Astrocyte (in vitro differentiated cells and primary cell): ENCODE results near the gene BSN. TPM values are rescaled to one million over a fixed set of nuclear protein-coding genes. Genes with fewer than 3 reads are reported as not detected.
A peak's percentile ranks its signal among the peaks of the same experiment; 100 is the strongest.

Source experiments
- DNase-seq: peaks from one replicate; pipeline ENCODE4 v3.0.0-alpha.2; 2010; ENCODE audit warnings: low read depth
- FAIRE-seq: peaks from 2 replicates; lab custom pipeline; 2011; peaks lifted over from hg19 to GRCh38; lab: Jason Lieb, UNC
- H2AFZ ChIP-seq: 2 replicates; pipeline ENCODE4 v1.6.0; 2012; ENCODE audit warnings: low read depth, low read length, inconsistent platforms
- H3K27ac ChIP-seq: 2 replicates; pipeline ENCODE4 v1.5.1; 2011; ENCODE audit warnings: low read depth, low read length, inconsistent platforms
- H3K27me3 ChIP-seq: 2 replicates; pipeline ENCODE4 v1.6.0; 2011; ENCODE audit warnings: low read length, inconsistent platforms; ENCODE audit not compliant: insufficient read depth
- H3K36me3 ChIP-seq: 2 replicates; pipeline ENCODE4 v1.5.1; 2011; ENCODE audit warnings: low read length, inconsistent platforms; ENCODE audit not compliant: insufficient read depth
- H3K4me1 ChIP-seq: 2 replicates; pipeline ENCODE4 v1.5.1; 2011; ENCODE audit warnings: low read length, inconsistent platforms; ENCODE audit not compliant: insufficient read depth
- H3K4me2 ChIP-seq: 2 replicates; pipeline ENCODE4 v1.6.0; 2012; ENCODE audit warnings: low read length, inconsistent platforms
- H3K4me3 ChIP-seq: 2 replicates; pipeline ENCODE4 v1.5.1; 2011; ENCODE audit warnings: low read depth, mild to moderate bottlenecking, low read length, inconsistent platforms; ENCODE audit not compliant: insufficient read depth
- H3K79me2 ChIP-seq: 2 replicates; pipeline ENCODE4 v1.6.0; 2012; ENCODE audit warnings: mild to moderate bottlenecking, low read length, inconsistent platforms; ENCODE audit not compliant: insufficient read depth
- H3K9ac ChIP-seq: 2 replicates; pipeline ENCODE4 v1.6.0; 2012; ENCODE audit warnings: mild to moderate bottlenecking, low read length, inconsistent platforms
- H3K9me3 ChIP-seq: 2 replicates; pipeline ENCODE4 v1.5.1; 2012; ENCODE audit warnings: low read depth, mild to moderate bottlenecking, low read length, inconsistent platforms; ENCODE audit not compliant: insufficient read depth
- H4K20me1 ChIP-seq: 2 replicates; pipeline ENCODE4 v1.6.0; 2012; ENCODE audit warnings: low read length, inconsistent platforms; ENCODE audit not compliant: insufficient read depth
- H3K27ac Mint-ChIP-seq: one replicate; pipeline ENCODE4 v1.8.0; 2021; ENCODE audit warnings: mild to moderate bottlenecking, mixed read lengths; ENCODE audit not compliant: unreplicated experiment
- H3K27me3 Mint-ChIP-seq: one replicate; pipeline ENCODE4 v1.8.0; 2021; ENCODE audit warnings: low read depth, mixed read lengths; ENCODE audit not compliant: unreplicated experiment
- H3K36me3 Mint-ChIP-seq: one replicate; pipeline ENCODE4 v1.8.0; 2021; ENCODE audit warnings: low read depth, mixed read lengths; ENCODE audit not compliant: unreplicated experiment
- H3K4me1 Mint-ChIP-seq: one replicate; pipeline ENCODE4 v1.8.0; 2021; ENCODE audit warnings: low read depth, mixed read lengths; ENCODE audit not compliant: unreplicated experiment
- H3K4me3 Mint-ChIP-seq: one replicate; pipeline ENCODE4 v1.8.0; 2021; ENCODE audit warnings: mild to moderate bottlenecking, moderate library complexity, mixed read lengths; ENCODE audit not compliant: unreplicated experiment
- H3K9me3 Mint-ChIP-seq: one replicate; pipeline ENCODE4 v1.8.0; 2021; ENCODE audit warnings: mild to moderate bottlenecking, mixed read lengths; ENCODE audit not compliant: unreplicated experiment
- EZH2 ChIP-seq: IDR thresholded peaks from 2 replicates; pipeline ENCODE4 v1.6.1; 2012; ENCODE audit warnings: mild to moderate bottlenecking, low read length, inconsistent platforms; ENCODE audit not compliant: insufficient read depth
- total RNA-seq: library from RNA; stranded (reverse); gene quantifications from 2 replicates; pipeline ENCODE4 v1.2.1, GENCODE V29; 2021
- TF ChIP-seq, protein P1 (sequence below): IDR thresholded peaks from 2 replicates; pipeline ENCODE4 v1.5.1; 2011; ENCODE audit warnings: low read depth, mild to moderate bottlenecking, inconsistent platforms, low read length, moderate library complexity; ENCODE audit not compliant: insufficient read depth

The BSN gene
- total RNA-seq, 1 donor from 2014 or later, result 0.86 TPM

DNA sequence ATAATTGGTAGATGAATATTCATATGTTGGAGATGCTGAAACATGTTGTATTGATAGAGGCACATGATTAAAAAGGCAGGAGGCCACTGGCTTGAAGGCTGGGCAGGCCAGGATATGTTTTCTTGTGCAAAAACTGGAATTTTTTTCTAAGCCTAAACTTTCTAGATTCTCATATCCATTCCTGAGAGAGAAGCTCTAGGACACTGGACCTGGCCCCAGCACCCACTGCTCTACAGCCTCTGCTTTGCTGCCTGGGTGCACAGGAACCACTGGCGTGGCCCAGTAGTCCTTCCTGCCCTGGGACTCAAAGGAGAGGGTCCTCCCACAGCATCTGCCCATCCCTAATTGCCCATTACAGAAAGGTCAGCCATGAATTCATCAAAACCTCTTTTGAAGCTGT, 61.8 kb downstream of the BSN start:
- Mint-ChIP-seq H3K4me1 (peaks cover 9% of the 10 kb centered on the region), H3K36me3 (no peaks in the 10 kb centered on the region), H3K9me3 (peaks cover 5% of the 10 kb centered on the region), H3K4me3 (no peak overlapping the region), H3K27ac (no peak overlapping the region), H3K27me3 (peaks cover 13% of the 10 kb centered on the region)
- Histone ChIP-seq H2AFZ (peak overlapping the region; percentile 95), H3K9ac (no peak overlapping the region), H3K36me3 (no peaks in the 10 kb centered on the region), H4K20me1 (no peaks in the 10 kb centered on the region), H3K27me3 (no peaks in the 10 kb centered on the region), H3K4me3 (no peak overlapping the region), H3K4me2 (peak overlapping the region; percentile 2), H3K27ac (no peak overlapping the region), H3K79me2 (no peaks in the 10 kb centered on the region), H3K9me3 (no peaks in the 10 kb centered on the region), H3K4me1 (peaks cover 15% of the 10 kb centered on the region)
- FAIRE-seq (no peak), DNase-seq (no peak)
- no peak for TF ChIP-seq EZH2
- TF ChIP-seq, protein P1, sequence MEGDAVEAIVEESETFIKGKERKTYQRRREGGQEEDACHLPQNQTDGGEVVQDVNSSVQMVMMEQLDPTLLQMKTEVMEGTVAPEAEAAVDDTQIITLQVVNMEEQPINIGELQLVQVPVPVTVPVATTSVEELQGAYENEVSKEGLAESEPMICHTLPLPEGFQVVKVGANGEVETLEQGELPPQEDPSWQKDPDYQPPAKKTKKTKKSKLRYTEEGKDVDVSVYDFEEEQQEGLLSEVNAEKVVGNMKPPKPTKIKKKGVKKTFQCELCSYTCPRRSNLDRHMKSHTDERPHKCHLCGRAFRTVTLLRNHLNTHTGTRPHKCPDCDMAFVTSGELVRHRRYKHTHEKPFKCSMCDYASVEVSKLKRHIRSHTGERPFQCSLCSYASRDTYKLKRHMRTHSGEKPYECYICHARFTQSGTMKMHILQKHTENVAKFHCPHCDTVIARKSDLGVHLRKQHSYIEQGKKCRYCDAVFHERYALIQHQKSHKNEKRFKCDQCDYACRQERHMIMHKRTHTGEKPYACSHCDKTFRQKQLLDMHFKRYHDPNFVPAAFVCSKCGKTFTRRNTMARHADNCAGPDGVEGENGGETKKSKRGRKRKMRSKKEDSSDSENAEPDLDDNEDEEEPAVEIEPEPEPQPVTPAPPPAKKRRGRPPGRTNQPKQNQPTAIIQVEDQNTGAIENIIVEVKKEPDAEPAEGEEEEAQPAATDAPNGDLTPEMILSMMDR, result no peak

DNA sequence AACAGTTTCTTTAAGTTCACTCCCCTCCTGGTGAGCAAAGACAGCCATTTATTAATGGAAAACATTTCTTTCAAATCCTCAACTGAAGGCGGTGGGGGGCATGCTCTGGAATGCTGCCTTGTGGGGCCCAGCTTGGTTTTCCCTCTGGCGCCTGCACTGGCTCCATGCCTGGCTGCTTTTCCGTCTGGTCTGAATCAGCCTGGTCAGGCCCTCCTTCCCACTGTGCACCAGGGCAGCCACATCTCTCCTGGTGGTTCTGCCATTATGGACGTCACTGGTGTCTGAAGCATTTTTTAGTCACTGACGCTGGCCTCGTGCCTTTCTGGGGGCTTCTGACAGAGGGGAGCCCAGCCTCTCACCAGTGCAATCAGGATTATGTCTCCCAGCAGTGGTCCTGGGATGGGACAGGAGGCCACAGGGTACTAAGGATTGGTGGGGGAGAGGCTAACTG, 62.2 kb downstream of the BSN start:
- no peaks in the 10 kb centered on the region for H3K9me3 ChIP-seq
- H3K36me3 ChIP-seq, result no peaks in the 10 kb centered on the region
- Mint-ChIP-seq H3K36me3 (no peaks in the 10 kb centered on the region), H3K27me3 (peaks cover 16% of the 10 kb centered on the region), H3K9me3 (peaks cover 5% of the 10 kb centered on the region), H3K4me1 (peaks cover 9% of the 10 kb centered on the region), H3K27ac (no peak overlapping the region), H3K4me3 (no peak overlapping the region)
- H3K4me1 ChIP-seq, result peaks cover 15% of the 10 kb centered on the region
- no peak for FAIRE-seq
- peak overlapping the region; percentile 2 for H3K4me2 ChIP-seq
- no peaks in the 10 kb centered on the region for H4K20me1 ChIP-seq
- peak overlapping the region; percentile 31 for H3K9ac ChIP-seq
- TF ChIP-seq, protein P1, result no peak
- no peak for TF ChIP-seq EZH2
- H3K27ac ChIP-seq, result peak overlapping the region; percentile 74
- no peak overlapping the region for H3K4me3 ChIP-seq
- H2AFZ ChIP-seq, result peak overlapping the region; percentile 95
- DNase-seq, result peak; percentile 75
- H3K27me3 ChIP-seq, result no peaks in the 10 kb centered on the region
- H3K79me2 ChIP-seq, result no peaks in the 10 kb centered on the region

DNA sequence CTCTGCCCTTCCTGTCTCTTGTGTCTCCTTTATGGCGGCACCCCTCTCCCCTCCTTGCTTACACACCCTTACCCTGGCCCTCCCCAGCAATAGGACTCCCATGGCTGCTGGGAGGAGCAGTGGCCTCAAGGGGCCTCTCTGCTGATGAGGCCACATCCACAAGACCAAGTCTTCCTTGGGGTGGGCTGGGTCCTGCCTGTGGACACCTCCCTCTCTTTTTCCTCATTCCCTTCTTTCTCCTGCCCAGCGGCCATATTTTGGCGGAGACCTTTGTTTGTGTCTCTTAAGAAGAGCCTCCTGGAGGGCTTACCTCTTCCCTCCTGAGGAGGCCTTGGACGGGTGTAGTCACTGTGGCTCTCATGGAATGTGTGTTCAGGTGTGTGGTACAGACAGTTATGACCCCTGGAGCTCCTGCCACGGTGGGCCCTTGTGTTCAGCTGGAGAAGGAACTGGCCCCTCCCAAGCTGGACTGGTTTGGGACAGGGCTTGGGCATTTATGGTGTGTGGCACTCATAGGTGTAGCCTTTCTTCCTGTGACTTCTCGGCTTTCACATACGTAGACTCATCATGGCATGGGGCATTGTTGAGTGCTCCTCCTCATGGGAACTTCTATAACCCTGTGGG, 63.2 kb downstream of the BSN start:
- H3K27me3 ChIP-seq, result no peaks in the 10 kb centered on the region
- no peak overlapping the region for H3K9ac ChIP-seq
- H3K4me1 ChIP-seq, result peaks cover 15% of the 10 kb centered on the region
- TF ChIP-seq, protein P1, result no peak
- no peak for TF ChIP-seq EZH2
- Mint-ChIP-seq H3K9me3 (peaks cover 4% of the 10 kb centered on the region), H3K4me3 (no peak overlapping the region), H3K4me1 (peaks cover 9% of the 10 kb centered on the region), H3K36me3 (no peaks in the 10 kb centered on the region), H3K27ac (no peak overlapping the region), H3K27me3 (peaks cover 25% of the 10 kb centered on the region)
- no peak overlapping the region for H3K4me3 ChIP-seq
- no peaks in the 10 kb centered on the region for H4K20me1 ChIP-seq
- no peak overlapping the region for H3K27ac ChIP-seq
- DNase-seq (no peak), FAIRE-seq (no peak)
- no peaks in the 10 kb centered on the region for H3K9me3 ChIP-seq
- H3K79me2 ChIP-seq, result no peaks in the 10 kb centered on the region
- H3K36me3 ChIP-seq, result no peaks in the 10 kb centered on the region
- H3K4me2 ChIP-seq, result no peak overlapping the region
- no peak overlapping the region for H2AFZ ChIP-seq
